Tibial artery (tissue), 4 donors: ENCODE results near the gene MLNR.

Source experiments
- DNase-seq, 2 donors: peaks; one replicate each; pipeline ENCODE4 v3.0.0-alpha.2; 2019
- H3K27ac ChIP-seq, 2 donors: fragments of 200-600 bp; sonication (generic) in 1 of 2; 1 replicate in 1 of 2; 2 replicates in 1 of 2; pipeline ENCODE4 v1.5.1; 2018 to 2019; ENCODE audit warnings: mild to moderate bottlenecking in 1 of 2
- H3K27me3 ChIP-seq, 2 donors: fragments of 200-600 bp; sonication (generic) in 1 of 2; one replicate each; pipeline versions ENCODE4 v1.5.1 to v1.6.0; 2016 to 2019
- H3K36me3 ChIP-seq, 3 donors: fragments of 200-600 bp; sonication (generic) in 2 of 3; one replicate each; pipeline ENCODE4 v1.5.1; 2016 to 2019; ENCODE audit warnings: mild to moderate bottlenecking in 2 of 3
- H3K4me1 ChIP-seq, 4 donors: fragments of 200-600 bp; sonication (generic) in 2 of 4; 1 replicate in 3 of 4; 2 replicates in 1 of 4; pipeline ENCODE4 v1.5.1; 2016 to 2019
- H3K4me3 ChIP-seq, 2 donors: fragments of 200-600 bp; sonication (generic) in 1 of 2; 1 replicate in 1 of 2; 2 replicates in 1 of 2; pipeline ENCODE4 v1.5.1; 2018 to 2019; ENCODE audit warnings: mild to moderate bottlenecking in 2 of 2
- H3K9me3 ChIP-seq, 3 donors: fragments of 200-600 bp; sonication (generic) in 1 of 3; one replicate each; pipeline ENCODE4 v1.5.1; 2016 to 2019
- CTCF ChIP-seq, 2 experiments: fragments of 200-600 bp in 1 of 2; fragments of 450-650 bp in 1 of 2; IDR thresholded peaks; one replicate each; pipeline ENCODE4 v1.5.1; 2017 to 2019; ENCODE audit warnings: antibody characterized with exemption in 2 of 2, mild to moderate bottlenecking in 1 of 2, moderate library complexity in 1 of 2
- intact Hi-C: fragments of 100-400 bp; cut with DNase I; formaldehyde crosslinking; loops from one replicate; pipeline ENCODE4 v1.15.0; 2023; ENCODE audit warnings: low total_unique reads

The MLNR gene

GRCh38 chr13:49220036-49220855, at the start of gene MLNR:
MLNR (plus strand) TSS chr13:49220338; CDS start chr13:49220338, 0 bp downstream.
- intact Hi-C loops = no loop called here
- Histone ChIP-seq H3K36me3 (no peaks in the 10 kb centered on the region), H3K27ac (no peak within 1 kb of the TSS), H3K27me3 (peaks cover 0 to 49% of the 10 kb centered on the region in 2 donors), H3K9me3 (no peaks in the 10 kb centered on the region), H3K4me1 (peaks cover 0 to 31% (median 17%) of the 10 kb centered on the region in 4 donors), H3K4me3 (peak within 1 kb of the TSS; percentile 41 to 46)
- no peak for DNase-seq
- no peak for TF ChIP-seq CTCF (IDR thresholded peaks at IDR 0.05)

GRCh38 chr13:49171359-49171758, 48.8 kb upstream of the MLNR start:
- H3K9me3 ChIP-seq = no peaks in the 10 kb centered on the region
- intact Hi-C loops = no loop called here
- no peak for DNase-seq
- TF ChIP-seq CTCF (IDR thresholded peaks at IDR 0.05) = no peak
- H3K27ac ChIP-seq = no peak overlapping the region
- H3K4me1 ChIP-seq = no peaks in the 10 kb centered on the region
- peaks cover 13 to 45% (median 42%) of the 10 kb centered on the region in 3 donors for H3K36me3 ChIP-seq
- H3K27me3 ChIP-seq = no peaks in the 10 kb centered on the region
- H3K4me3 ChIP-seq = no peak overlapping the region

- Histone ChIP-seq H3K27ac (no peak overlapping the region), H3K36me3 (peaks cover 50 to 65% (median 55%) of the 10 kb centered on the region in 3 donors)
- intact Hi-C loops = no loop called here
Observed at GRCh38 chr13:49183672-49184325, 36.3 kb upstream of the MLNR start.

GRCh38 chr13:49184621-49185020, 35.5 kb upstream of the MLNR start:
- intact Hi-C loops = no loop called here
- no peak for DNase-seq
- no peak for TF ChIP-seq CTCF (IDR thresholded peaks at IDR 0.05)

More at GRCh38 chr13:49183672-49184325, 36.3 kb upstream of the MLNR start:
- Histone ChIP-seq H3K4me3 (no peak overlapping the region), H3K9me3 (no peaks in the 10 kb centered on the region), H3K27me3 (no peaks in the 10 kb centered on the region), H3K4me1 (no peaks in the 10 kb centered on the region)
- TF ChIP-seq CTCF (IDR thresholded peaks at IDR 0.05) = no peak
- DNase-seq = no peak

GRCh38 chr13:49185264-49185663, 34.9 kb upstream of the MLNR start:
- H3K9me3 ChIP-seq = no peaks in the 10 kb centered on the region
- H3K36me3 ChIP-seq = peaks cover 40 to 69% (median 54%) of the 10 kb centered on the region in 3 donors
- no peak overlapping the region for H3K4me3 ChIP-seq
- H3K27me3 ChIP-seq = no peaks in the 10 kb centered on the region
- no peak for TF ChIP-seq CTCF (IDR thresholded peaks at IDR 0.05)
- intact Hi-C loops = no loop called here
- no peak overlapping the region for H3K27ac ChIP-seq
- H3K4me1 ChIP-seq = no peaks in the 10 kb centered on the region
- no peak for DNase-seq

More at GRCh38 chr13:49184621-49185020, 35.5 kb upstream of the MLNR start:
- no peaks in the 10 kb centered on the region for H3K9me3 ChIP-seq
- H3K36me3 ChIP-seq = peaks cover 41 to 69% (median 54%) of the 10 kb centered on the region in 3 donors
- H3K27ac ChIP-seq = no peak overlapping the region
- no peaks in the 10 kb centered on the region for H3K4me1 ChIP-seq
- H3K4me3 ChIP-seq = no peak overlapping the region
- no peaks in the 10 kb centered on the region for H3K27me3 ChIP-seq
